HL-60/S4 treated with retinoic acid at 250 ng/mL for 4 days and 3 days (cell line): ENCODE measurements around the gene INPP5E.
"Not testable (repeated sequence)": the region's sequence is repeated elsewhere in the genome, so short reads cannot be mapped to it uniquely, and the experiment has no call there.

ENCODE experiments used
- in situ Hi-C: fragments of 300-500 bp; cut with MboI; formaldehyde crosslinking; loops from 2 replicates; pipeline ENCODE4 v1.7.0; 2022; ENCODE audit warnings: low sequenced_read_pairs

INPP5E gene

DNA sequence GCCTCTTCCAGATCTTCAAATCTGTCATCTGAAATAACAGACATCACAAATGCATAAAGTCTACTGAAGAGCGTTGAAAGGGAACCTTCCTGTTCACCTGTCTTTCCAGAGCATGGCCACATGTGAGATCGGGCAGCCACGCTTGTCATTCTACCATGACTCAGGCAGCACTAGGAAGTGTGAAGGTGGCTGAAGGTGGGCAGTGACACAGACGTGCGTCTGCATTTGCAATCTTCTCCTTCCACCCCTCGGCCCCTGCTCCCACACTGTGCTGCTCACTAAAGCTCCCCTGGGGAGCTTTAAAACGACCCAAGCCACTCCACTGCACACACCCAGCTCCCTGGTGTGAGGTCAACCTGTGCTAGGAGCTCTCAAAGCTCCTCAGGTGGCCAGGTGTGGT, 31.7 kb downstream of the INPP5E start:
- in situ Hi-C loops: no loop called here

DNA sequence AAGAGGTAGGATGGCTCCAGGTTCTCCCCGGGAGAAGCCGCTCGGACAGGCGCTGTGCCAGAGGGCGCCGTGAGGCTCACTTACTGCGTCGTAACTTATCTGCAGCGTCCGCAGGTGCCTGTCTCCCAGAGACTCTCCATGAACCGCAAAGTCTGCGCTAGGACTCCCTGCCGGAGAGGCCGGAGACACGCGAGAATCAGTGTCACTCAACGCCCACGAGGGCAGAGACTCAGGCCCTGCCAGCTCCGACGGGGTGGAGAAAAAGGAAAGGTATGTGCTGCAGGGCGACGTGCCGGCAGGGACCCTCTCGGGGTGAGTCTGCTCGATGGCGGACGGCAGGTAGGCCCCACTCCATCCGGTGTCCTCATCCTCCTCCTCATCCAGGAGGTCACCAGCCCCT, 32.6 kb downstream of the INPP5E start:
- in situ Hi-C loops: not testable (repeated sequence)

DNA sequence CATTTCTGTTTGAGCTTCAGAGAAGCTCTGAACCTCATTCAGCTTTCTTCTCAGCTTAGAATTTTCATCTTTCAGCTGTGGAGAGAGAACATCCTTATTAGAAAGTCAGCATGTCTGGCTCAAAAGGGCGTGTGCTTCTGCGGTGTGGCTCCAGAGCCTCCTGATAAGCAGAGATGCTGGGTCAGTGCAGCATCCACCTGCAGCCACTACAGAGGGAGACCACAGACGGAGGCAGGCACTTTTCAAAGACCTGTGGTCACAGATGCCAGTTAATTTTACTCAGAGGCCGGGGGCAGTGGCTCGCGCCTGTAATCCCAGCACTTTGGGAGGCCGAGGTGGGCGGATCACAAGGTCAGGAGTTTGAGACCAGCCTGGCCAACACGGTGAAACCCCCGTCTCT, 33.7 kb downstream of the INPP5E start:
- in situ Hi-C loops: not testable (repeated sequence)

DNA sequence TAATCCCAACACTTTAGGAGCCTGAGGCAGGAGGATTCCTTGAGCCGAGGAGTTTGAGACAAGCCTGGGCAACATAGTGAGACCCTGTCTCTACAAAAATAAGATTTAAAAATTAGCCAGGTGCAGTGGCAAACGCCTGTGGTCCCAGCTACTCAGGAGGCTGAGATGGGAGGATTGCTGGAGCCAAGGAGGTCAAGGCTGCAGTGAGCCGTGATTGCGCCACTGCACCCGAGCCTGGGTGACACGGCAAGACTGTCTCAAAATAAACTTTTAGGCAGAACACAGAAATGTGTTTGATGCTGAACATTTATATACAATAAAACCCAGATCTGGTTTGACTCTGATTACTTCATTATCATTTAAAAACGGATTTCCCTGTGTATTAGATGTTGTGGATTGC, 34.2 kb downstream of the INPP5E start:
- in situ Hi-C loops: no loop called here

GRCh38 chr9:136404801-136405136, 34.9 kb downstream of the INPP5E start:
- in situ Hi-C loops: no loop called here

GRCh38 chr9:136403915-136404800, 35.5 kb downstream of the INPP5E start:
- in situ Hi-C loops: no loop called here

GRCh38 chr9:136403538-136403914, 36.1 kb downstream of the INPP5E start:
- in situ Hi-C loops: no loop called here

- in situ Hi-C loops: no loop called here
Observed at GRCh38 chr9:136402067-136402466, 37.6 kb downstream of the INPP5E start.

DNA sequence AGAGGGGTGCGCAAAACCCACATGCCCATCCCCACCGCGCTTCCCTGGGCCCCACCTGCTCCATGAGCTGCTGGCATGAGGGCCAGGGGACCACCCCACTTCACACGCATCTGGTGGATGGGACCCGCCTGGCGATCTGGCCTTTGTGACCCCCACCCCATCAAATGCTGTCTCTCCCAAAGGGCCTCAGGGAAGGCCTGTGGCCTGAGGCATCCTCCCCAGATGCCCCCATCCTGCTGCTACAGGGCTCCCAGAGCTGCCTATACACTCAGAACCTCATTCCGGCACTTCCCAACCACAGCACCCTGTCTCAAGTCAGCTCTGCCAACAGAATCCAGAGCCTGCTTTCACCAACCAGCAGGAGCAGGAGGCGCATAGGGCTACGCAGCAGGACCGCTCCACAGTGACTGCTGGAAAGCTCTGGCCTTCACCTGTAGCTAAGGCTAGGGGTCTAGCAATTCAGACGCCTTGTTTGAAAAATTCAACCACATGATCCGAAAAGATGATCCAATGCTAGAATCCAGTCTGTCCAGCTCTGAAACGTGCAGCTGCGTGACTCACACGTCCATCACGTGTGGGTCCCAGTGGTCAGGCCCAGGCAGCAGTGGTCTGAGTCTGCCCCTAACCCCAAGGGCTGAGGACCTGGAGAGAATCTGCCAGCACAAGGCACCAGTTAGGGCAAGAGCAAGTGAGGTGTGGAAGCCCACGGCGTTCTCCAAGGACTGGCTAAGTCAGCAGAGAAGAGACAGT, 38.3 kb downstream of the INPP5E start:
- in situ Hi-C loops: no loop called here

DNA sequence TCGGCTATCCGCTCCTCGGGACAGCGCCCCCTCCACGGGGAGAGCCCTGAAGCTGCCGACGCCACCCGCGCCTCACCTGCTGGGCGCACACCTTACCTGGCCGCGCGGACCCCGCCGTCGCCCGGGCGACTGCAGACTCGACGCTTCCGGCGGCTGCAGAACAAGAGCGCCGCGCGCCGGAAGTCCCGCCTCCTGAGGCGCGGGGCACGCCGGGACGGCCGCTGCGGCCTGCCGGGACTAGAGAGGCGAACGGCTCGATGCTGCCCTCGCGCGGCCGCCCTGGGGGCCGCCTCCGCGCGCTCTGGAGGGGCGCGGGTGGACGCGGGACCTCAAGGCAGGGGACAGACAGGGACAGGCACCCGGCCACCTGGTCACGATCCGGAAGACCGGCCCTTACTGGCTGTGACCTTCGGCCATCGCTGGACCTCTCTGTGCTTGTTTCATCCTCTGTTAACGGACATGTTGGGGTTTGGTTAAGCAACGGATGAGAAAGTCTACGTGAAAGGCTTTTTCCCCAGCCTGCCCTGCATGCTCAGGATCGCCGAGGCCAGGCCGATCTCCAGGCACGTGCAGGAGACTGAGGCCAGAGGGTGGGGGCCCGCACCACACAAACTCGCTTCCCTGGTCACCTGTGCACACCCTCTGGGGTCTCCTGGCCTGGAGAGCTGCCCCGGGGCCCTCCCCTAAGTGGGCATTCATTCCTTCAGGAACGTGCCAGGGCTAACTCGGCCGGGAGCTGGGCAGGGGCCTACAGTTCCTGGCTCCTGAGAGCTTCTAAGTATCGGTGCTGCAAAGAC, 39.4 kb downstream of the INPP5E start, which contains the start of gene SNAPC4:
SNAPC4 (minus strand) TSS at position 133 of the 797 bp plus-strand sequence. CDS start 1,742 bp downstream, outside the sequence.
- in situ Hi-C loops: no loop called here

DNA sequence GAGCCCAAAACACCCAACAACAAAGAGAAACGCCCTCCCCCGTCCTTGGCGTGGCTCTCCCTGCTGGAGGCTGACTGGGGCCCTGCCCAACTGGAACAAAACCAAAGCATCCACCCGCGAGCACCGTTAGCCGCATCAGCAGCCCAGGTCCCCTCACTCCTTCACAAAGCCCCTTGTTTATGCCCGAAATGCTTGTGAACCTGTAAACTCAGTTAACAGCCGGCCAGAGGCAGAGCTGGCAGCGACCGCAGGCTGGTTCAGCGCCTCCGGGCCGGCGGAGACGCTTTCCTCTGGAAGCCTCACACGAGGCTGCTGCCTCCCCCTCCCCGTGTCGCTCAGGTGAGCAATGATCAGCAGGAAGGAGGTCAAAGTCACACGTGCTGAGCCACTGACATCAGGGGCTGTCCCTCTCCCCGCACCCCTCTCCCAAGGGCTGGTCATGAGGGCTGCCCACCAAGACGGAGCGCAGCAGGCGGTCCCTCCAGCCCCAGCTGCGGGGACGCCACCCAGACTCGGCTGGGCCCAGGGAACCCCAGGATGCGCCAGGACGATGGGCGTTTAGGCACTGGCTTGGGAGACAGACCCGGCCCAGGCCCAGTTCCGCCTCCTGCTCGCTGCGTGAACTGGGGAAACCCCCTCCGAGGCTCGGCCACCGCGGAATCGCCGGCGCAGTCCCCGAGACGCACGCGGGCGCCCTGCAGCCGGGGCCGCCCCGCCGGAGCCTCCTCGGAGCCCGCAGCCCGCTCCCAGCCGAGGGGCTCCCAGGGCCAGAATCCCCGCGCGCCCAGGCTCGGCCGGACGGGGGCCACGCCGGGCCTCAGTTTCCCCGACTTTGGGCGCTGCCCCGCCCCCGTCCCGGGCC, 40.2 kb downstream of the INPP5E start:
- in situ Hi-C loops: no loop called here

- in situ Hi-C loops: no loop called here
Observed at GRCh38 chr9:136398286-136398685, 41.4 kb downstream of the INPP5E start.

DNA sequence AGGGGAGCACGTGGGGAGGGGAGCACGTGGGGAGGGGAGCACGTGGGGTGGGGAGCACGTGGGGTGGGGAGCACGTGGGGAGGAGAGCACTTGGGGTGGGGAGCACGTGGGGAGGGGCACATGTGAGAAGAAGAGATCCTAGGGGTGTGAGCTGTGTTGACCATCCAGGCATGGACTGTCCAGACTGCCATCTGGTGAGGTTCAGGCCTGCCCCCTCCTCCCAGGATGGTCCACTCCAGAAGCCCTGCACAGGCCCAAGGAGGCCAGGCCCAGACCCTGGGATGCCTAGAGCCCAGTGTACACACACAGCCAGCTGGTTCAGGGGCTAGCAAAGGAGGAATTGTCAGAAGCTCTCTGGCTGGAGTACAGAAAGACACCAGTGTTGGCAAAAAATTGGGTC, 42.0 kb downstream of the INPP5E start:
- in situ Hi-C loops: no loop called here

DNA sequence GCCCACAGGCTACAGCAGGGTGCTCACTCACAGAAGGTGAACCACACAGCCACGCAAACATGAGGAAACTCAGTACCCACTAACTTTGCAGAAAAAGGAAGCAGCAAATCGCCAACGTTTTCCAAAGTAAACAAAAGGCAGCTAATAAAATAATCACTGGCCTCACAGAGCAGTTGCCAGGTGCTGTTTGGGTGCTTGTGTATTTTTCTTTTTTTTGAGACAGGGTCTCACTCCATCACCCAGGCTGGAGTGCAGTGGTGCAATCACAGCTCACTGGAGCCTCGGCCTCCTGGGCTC, 43.5 kb downstream of the INPP5E start:
- in situ Hi-C loops: no loop called here

GRCh38 chr9:136395345-136396218, 44.1 kb downstream of the INPP5E start:
- in situ Hi-C loops: no loop called here

DNA sequence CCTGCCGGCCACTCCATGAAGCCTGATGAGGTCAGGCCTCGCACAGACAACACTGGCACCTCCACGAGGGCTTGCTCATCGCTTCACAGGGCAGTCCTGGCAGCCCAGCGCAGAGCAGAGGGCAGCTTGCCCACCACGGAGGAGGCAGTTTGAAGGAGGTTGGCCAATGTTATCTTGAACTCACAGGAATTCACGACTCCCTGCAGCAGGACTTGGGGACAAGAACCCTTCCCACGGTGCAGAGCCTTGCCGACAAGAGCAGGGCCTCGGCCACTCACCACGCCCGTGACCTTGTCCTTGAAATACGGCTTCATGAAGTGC, 44.7 kb downstream of the INPP5E start:
- in situ Hi-C loops: no loop called here

- in situ Hi-C loops: no loop called here
Observed at GRCh38 chr9:136394312-136395019, 45.2 kb downstream of the INPP5E start.

DNA sequence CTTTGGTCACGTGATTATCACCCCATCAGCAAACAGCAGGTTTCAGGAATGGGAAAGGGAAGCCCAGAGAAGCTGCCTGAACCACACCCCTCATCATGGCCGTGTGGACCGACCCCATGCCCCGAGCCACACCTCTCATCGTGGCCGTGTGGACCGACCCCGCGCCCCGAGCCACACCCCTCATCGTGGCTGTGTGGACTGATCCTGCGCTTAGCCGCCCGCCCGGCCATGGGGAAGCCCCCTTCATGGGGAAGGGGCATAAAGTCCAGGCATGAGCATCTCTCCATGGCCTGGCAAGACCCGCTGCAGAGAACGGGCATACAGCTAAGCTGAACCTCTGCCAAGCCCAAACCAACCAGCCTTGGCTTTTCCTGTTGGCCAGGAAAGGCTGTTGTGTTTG, 46.1 kb downstream of the INPP5E start:
- in situ Hi-C loops: no loop called here
